Activated CD4-positive, alpha-beta T cell treated with anti-CD3 and anti-CD28 coated beads for 48 hours (primary cell): ENCODE measurements around the gene HOXD10.

Source experiments
- DNase-seq: peaks from one replicate; pipeline ENCODE4 v3.0.0-alpha.2; 2020

Gene HOXD10

GRCh38 chr2:176082824-176083751, 33.5 kb upstream of the HOXD10 start:
- no peak for DNase-seq

DNA sequence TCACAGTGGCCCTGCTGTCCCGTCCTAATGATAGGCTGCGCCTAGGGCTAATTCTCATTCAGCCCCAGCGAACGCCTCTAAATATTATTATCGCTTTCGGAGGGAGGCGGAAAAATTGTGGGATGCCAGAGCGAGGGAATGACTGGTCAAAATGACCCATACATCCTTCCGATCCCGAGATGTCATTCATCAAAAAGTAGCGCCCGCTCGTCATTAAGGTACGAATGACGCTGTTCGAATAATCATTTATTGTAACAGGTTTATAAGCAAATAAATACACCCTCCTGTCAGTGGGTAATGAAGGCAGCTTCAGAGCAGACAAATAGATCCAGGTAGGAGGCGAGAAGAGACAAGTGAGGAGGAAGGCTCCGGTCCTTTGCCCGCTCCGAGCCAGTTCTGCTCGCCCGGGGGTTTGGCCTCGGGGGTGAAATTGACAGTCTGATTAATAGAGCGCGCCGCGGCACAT, 32.7 kb upstream of the HOXD10 start, which contains the start of gene EVX2:
Gene EVX2, minus strand, starts transcription at position 167 of the 466 bp plus-strand sequence. CDS start 186 bp downstream, outside the sequence.
- no peak for DNase-seq

GRCh38 chr2:176084611-176085119, 31.9 kb upstream of the HOXD10 start:
- no peak for DNase-seq

GRCh38 chr2:176085120-176085788, 31.3 kb upstream of the HOXD10 start:
- DNase-seq, result no peak

DNA sequence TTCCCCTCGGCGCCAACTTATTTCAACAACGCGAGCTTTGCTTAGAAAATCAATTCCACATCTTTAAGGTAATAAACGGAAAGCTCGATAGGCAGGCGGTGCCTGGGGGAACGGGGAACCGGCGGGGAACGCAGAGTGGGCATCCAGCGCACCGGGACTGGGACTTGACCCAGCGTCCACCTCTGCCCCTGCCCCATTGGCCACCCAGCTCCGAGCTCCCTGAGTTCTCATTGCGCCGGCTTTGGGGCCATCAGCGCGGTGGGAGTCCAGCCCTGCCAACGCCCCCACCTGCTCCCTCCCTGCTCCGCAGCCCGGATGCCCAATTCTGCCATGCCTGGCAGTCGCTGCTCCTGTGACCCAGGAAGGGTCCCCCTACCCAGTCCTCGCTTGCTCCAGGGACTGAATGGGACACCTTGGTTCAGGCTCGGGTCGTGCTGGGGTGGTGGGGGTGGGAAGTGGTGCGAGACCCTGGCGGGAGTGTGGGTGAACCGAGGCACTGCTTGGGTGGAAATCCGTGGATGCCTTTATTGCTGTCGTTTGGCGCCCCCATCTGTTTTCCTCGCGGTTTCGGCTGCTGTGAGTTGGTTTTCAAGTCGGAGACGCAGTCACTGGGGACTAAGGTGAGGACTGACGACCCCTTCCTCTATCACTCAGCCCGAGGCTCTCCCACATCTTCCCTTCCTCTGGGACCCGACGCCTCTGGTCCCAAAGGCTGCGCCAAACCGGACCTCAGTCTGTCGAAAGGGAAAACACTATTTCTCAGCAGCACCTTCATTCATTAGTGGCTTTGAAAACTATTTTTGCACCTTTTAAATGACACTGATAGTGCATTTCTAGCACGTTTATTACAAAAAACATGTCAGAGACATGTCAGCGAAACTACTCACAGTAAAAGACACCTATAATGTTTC, 30.5 kb upstream of the HOXD10 start:
- no peak for DNase-seq

DNA sequence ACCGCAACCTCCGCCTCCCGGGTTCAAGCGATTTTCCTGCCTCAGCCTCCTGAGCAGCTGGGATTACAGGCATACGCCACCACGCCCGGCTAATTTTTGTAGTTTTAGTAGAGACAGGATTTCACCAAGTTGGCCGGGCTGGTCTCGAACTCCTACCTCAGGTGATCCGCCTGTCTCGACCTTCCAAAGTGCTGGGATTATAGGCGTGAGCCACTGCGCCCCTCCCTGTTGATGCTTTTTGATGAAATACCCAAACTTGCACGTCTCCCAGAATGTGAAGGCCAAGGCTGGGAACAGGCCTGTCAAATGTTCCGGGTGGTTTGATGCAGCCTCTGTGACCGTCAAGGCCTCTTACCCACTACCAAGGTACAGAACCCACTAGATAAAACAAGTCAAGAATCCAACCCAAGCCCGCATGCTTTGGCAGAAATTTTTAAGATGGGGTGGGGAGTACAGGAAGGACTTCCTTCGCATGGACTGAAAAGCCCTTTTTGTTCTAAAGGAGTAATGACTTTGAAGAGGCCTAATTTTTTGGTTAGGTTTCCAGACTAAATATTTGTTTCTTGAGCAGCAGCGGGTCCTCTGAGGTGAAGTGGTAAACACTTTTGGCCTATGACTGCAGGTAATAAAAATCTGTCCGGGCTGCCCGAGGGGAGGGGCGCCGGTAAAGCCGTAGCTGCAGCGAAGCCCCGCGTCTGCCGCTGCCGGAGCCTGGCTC, 29.1 kb upstream of the HOXD10 start:
- DNase-seq, result no peak

DNA sequence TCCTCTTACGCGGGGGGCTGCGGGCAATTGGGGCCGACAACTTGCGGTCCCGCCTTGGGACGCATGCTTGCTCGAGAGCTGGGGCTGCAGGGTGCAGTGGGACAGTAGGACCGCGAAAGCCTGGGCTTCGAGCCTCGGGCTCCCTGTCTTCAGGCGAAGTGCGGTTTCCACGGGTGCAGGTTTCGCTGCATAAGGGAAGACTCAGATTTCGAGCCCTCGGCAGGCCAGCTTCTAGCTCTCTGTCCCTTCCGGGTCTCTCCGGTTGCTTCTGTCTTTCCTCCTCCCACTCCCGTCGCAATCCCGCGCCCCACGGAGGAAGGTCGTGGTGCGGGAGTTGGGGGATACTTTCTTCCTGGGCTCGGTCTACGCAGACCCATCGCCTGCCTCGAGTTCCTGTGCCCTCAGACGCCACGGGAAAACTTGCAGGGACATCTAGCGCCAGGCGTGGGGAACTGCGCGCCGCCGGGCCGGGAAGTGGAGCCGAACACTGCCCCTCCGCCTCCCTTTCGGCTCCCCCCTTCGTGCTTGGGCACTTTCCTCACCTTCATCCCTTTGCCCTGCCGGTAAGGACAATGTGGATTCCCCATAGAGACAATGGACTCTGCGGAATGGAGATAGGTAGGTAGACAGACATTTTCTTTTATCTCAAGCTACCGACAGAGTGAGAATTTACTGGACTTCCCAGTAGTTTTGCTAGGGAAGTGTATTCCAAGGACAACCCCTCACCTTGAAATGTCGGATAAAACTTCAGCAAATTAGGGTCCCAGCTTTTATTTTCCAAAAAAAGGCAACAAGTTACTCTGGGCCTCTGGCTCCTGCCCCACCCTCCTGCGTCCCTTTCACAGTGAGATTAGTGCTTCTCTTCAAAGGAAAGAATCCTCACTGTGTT, 28.3 kb upstream of the HOXD10 start:
- DNase-seq, result no peak

DNA sequence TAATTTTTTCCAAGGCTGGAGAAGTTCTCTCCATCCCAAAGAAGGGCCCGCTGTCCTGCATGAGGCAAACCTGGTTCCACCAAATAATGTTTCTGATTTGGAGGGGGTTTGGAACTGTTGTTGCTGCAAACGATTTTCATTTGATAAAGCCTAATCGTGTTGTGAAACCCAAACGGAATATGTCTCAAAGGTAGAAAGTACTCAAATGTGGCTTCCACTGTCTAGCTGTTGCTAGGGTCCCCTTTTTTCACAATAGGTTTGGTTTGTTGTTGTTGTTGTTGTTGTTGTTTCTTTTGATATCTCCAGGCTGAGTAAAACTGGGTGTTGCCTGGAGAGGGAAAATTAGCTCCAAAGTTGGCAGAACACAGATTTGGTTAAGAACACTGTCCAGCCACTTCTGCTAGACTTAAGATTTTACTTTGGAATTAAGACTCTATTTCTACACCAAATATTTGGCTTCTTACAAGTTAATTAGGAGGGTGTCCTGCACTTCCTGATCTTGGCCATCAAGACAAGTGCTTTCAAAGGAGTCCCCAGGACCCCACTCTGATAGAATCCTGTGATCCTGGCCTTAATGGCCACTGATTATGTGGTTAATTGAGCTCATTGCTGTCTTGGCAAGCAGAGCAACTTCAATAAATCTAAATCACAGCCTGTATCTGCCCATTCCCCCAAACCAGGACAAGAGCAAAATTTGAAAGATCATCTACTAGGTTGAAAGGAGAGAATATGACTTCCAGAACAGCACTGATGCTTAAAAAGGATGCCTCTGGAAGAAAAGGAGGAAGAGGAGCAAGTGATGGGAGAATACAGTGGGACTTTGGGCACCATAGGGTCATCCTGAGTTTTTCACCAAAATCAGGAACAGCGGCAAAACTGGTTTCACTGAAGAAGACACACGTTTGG, 27.4 kb upstream of the HOXD10 start:
- no peak for DNase-seq

- DNase-seq, result no peak
Observed at GRCh38 chr2:176089843-176090395, 26.7 kb upstream of the HOXD10 start.

GRCh38 chr2:176090862-176091261, 25.7 kb upstream of the HOXD10 start:
- no peak for DNase-seq

DNA sequence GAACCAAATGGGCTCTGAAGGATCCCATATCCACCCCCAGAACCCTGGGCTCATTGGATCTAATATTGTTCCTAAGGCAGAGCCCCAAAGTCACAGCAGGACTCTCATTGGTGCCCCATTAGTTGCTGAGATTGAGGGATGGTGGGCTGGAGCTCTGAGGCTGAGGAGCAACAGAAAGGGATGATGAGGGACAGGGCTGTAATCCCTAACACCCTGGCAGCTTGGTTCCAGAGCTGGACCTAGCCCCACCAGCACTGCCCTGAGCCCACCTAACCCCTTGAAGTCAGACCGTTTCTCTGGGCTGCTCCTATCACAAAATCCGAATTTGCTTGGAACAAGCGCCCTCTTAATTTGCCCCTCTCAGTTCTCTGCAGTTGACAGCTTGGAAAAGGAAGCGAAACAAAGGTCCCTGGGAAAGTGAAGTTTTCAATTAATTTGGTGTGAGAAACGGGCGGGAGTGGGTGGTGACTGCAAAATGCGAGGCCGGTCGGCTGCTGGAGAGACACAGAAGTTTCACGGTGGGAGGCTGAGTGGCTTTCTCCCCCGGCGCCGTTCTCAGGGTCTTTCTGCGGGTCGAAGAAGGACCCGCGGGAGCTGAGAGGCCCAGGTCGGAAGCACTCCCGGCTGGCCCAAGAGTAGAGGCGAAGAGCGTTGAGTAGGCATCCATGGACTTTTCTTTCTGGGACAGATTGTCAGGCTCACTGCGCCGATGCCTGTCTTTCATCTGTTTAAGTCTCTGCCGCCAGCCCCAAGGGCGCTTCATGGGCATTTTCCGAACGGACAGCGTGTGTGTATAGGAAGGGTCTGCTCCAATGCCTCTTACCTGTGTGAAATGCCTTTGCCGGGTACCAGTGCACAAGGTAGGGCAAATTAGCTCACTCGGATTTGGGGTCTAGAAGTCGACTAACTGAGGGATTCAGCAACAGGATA, 25.0 kb upstream of the HOXD10 start:
- no peak for DNase-seq

DNA sequence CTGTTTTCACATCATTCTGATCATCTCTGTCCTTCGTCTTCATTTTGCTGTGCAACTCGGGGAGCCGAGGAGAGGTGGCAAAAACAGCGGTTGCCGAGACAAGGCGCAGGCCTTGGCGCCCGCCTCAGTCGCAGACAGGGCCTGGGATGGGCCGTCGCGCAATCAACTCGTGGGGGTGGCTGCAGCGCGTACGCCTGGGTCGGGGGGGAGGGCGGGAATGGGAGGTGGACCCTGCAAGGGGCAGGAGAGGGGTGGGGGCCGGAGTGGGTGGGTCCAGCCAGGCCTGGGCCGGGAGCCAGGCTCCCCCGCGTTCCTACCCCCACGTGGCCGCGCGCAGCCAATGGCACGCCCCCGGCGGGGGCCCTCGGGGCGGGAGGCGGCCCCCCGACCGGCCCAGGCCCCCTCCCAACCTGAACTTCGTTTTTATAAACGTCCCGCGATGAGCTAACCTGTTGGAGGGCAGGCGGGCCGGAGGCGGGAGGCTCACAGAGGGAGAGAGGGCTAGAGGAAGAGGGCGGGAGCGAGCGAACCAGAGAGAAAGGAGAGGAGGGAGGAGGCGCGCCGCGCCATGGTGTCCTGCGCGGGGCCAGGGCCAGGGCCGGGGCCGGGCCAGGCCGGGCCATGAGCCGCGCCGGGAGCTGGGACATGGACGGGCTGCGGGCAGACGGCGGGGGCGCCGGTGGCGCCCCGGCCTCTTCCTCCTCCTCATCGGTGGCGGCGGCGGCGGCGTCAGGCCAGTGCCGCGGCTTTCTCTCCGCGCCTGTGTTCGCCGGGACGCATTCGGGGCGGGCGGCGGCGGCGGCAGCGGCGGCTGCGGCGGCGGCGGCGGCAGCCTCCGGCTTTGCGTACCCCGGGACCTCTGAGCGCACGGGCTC, 24.1 kb upstream of the HOXD10 start, which contains the start of gene HOXD13:
Gene HOXD13, plus strand, starts transcription at position 452 of the 875 bp plus-strand sequence. Its CDS starts 170 bp downstream, at position 622.
- no peak for DNase-seq

DNA sequence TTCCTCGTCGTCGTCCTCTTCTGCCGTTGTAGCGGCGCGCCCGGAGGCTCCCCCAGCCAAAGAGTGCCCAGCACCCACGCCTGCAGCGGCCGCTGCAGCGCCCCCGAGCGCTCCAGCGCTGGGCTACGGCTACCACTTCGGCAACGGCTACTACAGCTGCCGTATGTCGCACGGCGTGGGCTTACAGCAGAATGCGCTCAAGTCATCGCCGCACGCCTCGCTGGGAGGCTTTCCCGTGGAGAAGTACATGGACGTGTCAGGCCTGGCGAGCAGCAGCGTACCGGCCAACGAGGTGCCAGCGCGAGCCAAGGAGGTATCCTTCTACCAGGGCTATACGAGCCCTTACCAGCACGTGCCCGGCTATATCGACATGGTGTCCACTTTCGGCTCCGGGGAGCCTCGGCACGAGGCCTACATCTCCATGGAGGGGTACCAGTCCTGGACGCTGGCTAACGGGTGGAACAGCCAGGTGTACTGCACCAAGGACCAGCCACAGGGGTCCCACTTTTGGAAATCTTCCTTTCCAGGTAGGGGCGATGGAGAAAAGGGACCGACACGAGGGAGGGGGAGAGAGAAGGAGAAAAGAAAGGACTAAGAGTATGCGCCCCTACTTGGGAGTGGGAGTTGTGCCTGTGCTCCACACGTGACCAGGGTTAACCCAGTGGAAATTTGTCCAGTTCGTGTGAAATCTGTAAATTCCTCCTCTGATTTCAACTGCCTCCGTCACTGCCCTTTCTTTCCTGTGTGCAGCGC, 23.3 kb upstream of the HOXD10 start:
- no peak for DNase-seq

GRCh38 chr2:176093898-176094249, 22.7 kb upstream of the HOXD10 start:
- no peak for DNase-seq

GRCh38 chr2:176094349-176094748, 22.2 kb upstream of the HOXD10 start:
- no peak for DNase-seq

DNA sequence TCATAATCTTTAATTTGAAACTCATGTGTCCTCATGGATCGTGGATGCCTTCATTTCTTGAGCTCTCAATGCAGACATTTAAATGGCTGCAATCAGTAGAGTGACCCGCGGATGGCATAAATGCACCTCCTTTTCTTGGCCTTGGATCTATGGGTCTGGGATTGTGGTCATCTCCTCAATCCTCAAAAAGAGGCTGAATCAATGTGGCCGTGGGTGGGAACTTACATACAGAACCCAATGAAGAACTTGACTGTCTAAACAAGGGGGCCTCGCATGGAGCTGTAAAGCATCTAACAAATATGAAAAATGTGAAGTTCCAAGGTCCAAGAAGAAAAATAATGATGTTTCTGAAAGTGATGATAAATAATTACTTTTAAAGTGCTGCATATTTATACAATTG, 21.2 kb upstream of the HOXD10 start:
- no peak for DNase-seq
